GM10266 (cell line): Measurements from ENCODE around the gene HPGD.

Source experiments
- DNase-seq: peaks from one replicate; pipeline ENCODE4 v3.0.0; 2012; ENCODE audit errors: extremely low spot score
- TF ChIP-seq, protein P1 (sequence below): IDR thresholded peaks from 2 replicates; pipeline ENCODE4 v1.5.1; 2012; ENCODE audit warnings: mild to moderate bottlenecking, low read depth; ENCODE audit not compliant: control insufficient read depth, insufficient read depth; ENCODE audit errors: missing control alignments

HPGD gene

DNA sequence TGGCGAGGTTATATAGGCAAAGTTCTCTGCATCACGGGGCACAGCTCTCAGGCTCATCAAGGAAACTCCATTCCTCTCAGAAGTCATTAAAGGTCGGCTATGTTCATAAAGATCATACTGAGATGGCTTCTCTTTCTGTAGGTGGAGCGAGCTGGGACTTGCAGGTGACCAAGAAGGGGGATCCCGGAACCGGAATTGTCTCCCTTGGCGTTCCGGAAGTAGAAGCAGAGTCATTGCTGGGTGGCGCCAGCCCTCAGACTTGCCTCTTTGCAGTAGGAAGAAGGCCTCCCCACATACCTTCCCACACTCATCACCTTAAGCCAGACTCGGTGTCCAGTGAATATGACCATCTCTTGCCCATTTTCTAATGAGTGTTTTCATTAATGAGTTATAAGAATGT is 17.9 kb upstream of the HPGD start:
- TF ChIP-seq, protein P1, sequence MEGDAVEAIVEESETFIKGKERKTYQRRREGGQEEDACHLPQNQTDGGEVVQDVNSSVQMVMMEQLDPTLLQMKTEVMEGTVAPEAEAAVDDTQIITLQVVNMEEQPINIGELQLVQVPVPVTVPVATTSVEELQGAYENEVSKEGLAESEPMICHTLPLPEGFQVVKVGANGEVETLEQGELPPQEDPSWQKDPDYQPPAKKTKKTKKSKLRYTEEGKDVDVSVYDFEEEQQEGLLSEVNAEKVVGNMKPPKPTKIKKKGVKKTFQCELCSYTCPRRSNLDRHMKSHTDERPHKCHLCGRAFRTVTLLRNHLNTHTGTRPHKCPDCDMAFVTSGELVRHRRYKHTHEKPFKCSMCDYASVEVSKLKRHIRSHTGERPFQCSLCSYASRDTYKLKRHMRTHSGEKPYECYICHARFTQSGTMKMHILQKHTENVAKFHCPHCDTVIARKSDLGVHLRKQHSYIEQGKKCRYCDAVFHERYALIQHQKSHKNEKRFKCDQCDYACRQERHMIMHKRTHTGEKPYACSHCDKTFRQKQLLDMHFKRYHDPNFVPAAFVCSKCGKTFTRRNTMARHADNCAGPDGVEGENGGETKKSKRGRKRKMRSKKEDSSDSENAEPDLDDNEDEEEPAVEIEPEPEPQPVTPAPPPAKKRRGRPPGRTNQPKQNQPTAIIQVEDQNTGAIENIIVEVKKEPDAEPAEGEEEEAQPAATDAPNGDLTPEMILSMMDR = no peak
- DNase-seq = no peak

DNA sequence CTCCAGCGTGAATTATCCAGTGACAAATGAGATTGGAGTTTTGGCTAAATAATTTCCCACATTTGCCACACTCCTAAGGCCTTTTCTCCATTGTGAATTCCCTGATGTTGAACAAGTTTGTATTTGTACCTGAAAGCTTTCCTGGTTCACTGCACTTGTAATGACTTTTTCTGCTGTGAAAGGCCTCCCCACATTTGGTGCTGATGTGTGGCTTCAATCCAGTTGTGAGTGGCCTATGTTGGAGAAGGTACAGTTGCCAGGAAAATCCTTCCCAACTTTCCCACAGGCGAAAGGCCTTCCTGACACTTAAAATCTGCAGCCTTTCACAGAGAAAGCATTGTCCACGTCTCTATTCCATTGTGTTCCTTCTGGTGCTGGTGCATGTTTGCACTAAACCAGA is 17.3 kb upstream of the HPGD start:
- TF ChIP-seq, protein P1 = no peak
- no peak for DNase-seq

DNA sequence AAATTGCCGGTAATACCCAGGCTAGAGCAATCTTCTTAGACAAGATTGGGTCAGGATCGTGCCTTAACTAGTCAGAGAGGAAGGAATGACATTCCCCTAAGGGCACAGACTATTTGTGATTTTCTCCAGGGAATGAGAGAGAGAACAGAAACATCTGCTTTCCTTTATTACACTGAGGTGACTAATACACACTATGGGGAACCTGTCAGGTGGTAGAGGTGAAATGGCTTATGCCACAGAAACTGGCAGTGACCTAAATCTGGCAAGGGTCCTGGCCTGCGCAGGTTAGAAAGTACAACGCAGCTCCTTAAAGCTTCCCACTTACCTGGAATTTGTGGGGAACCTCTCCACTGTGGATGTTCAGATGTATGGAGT is 16.6 kb upstream of the HPGD start:
- no peak for DNase-seq
- TF ChIP-seq, protein P1 = no peak

DNA sequence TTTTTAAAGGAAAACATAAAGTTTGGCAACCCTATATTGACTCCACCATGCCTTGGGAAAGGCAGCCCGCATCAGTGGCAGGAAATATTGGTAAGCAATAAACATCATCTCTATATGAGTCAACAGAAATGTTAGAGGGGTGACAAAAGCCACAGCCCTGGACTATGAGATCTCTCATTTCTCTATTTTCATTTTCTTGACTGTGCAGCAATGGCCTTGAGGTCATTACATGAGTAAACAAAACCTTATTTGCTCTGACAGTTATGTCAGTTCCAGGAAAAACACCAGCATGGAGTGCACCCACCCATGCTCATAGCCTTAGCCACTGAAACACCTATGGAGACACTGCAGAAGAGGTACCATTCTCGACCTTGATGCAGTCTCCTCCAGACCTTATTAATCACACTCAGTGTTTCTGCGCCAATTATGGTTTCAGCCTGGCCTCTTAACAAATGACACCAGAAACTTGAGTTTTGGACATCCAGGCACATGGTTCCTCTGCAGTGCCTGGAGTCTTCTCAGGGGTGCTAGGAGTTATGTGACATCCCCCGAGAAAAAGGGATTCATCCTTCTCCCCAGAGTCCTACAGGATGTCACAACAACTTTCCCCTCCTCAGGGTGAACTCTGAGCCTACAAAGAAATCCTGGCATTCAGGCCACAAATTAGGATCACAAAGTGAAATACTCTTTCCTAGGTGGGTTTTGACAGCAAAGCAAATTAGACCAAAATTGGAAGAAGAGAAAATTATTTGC is 16.0 kb upstream of the HPGD start:
- peak; percentile 20 for DNase-seq
- TF ChIP-seq, protein P1 = no peak

DNA sequence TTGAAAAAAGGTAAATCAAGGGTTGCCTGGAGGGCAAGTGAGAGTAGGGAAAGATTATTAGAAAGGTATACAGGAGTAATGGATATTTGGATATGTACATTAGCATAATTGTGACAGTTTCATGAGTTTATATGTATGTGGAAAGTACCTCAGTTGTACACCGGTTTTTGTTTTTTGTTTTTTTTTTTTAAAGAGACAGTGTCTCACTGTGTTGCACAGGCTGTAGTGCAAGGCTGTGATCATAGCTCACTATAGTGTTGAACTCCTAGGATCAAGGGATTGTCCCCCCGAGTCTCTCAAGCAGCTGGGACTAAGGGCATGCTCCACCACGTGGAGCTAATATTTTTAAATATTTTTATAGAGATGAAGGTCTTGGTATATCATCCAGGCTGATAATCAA is 15.3 kb upstream of the HPGD start:
- TF ChIP-seq, protein P1 = no peak
- DNase-seq = no peak

DNA sequence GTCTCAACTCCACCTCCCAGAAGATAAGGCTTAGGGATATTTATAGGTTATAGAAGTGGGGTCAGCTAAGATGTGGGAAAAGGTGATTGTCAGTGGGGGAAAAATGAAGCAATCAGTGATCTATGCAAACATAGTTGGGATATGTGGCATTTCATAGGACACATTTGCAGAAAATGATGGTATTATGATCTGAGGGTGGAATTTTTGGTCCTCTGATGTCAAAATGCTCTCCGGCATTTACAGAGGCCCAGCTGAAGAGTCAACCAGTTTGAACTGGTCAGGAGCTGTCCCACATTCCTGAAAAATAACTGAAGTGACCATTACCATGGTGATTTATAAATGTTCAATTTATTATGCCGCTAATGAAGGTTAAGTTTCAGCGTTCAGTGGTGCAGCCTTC is 12.2 kb upstream of the HPGD start:
- TF ChIP-seq, protein P1 = no peak
- no peak for DNase-seq

DNA sequence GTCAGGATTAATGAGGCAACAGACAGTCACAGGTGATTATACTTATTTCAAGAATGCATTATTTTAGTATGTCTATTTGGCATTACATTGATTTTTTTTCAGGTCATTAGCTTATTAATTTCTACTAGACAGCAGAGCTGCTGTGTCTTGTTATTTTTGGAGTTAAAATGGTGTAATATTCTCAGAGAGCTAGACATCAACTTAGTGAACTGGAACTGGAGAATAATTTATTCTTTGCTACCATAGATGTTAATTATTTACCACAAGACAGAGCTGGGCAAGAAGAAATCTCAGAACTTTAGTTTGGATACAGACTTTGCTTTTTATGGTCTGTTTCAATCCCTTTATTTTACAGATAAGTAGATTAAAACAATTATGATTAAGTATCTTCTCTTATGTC is 10.2 kb upstream of the HPGD start:
- DNase-seq = no peak

More for the DNA sequence above, 10.2 kb upstream of the HPGD start:
- TF ChIP-seq, protein P1 = no peak
